ENCODE measurements around the gene RABIF.

DNA sequence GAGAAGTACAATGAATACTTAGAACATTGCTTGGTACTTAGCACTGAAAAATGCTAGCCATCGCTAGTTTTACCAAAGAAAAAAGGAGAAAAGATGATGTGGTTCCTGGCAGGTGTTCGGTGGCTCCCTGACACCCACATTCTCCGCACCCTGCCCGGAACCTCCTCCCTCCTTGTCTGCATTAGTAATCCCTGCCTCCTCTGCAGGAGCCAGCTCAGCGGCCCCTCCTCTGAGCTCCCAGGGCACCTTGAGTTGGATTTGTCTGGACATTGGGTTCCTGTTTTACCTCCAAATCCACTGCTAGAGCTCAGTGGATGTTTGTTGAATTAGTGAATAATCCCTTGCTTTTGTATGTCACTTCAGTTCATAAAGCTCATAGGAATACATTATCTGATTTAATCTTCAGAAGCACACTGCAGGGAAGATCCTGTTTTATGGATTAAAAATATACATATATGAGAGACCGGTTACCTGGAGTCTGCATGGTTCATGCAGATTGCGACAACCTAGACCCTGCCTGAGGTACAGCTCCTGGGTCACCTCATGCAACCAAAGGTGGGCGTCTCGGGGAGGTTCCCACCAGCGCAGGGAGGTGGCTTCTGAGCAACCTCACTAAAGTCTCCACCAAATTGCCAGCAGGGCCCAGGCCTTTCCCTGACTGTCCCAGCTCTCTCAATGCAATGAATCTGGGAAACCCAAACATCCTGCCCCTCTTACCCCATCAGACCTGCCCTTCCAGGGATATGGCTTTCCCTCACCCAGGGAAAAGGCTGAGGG, 54.0 kb downstream of the RABIF start:
- no peak for TF ChIP-seq BACH2 (CRISPR knock-in tag; IDR thresholded peaks at IDR 0.05; ENCODE audit: borderline replicate concordance)
- TF ChIP-seq ZFP3 (CRISPR knock-in tag; IDR thresholded peaks at IDR 0.05) = no peak
- TF ChIP-seq SNAI2 (CRISPR knock-in tag; IDR thresholded peaks at IDR 0.05) = no peak
- TF ChIP-seq, protein P1, sequence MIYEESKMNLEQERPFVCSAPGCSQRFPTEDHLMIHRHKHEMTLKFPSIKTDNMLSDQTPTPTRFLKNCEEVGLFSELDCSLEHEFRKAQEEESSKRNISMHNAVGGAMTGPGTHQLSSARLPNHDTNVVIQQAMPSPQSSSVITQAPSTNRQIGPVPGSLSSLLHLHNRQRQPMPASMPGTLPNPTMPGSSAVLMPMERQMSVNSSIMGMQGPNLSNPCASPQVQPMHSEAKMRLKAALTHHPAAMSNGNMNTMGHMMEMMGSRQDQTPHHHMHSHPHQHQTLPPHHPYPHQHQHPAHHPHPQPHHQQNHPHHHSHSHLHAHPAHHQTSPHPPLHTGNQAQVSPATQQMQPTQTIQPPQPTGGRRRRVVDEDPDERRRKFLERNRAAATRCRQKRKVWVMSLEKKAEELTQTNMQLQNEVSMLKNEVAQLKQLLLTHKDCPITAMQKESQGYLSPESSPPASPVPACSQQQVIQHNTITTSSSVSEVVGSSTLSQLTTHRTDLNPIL (CRISPR knock-in tag; IDR thresholded peaks at IDR 0.05; ENCODE audit: low read depth) = no peak
